Midbrain (tissue), 1 donor: ENCODE data around the gene TPGS2.
"Not testable (repeated sequence)": the region's sequence is repeated elsewhere in the genome, so short reads cannot be mapped to it uniquely, and the experiment has no call there.

Source experiments
- DNase-seq: peaks from one replicate; lab custom pipeline; 2025; lab: John Stamatoyannopoulos, UW

Gene TPGS2

GRCh38 chr18:36821681-36822080, 7.1 kb downstream of the TPGS2 start:
- no peak for DNase-seq

GRCh38 chr18:36819621-36820020, 9.2 kb downstream of the TPGS2 start:
- no peak for DNase-seq

- DNase-seq = no peak
These were observed 10.2 kb downstream of the TPGS2 start for GRCh38 chr18:36818652-36819051.

GRCh38 chr18:36817039-36817438, 11.8 kb downstream of the TPGS2 start:
- DNase-seq = no peak

- DNase-seq = not testable (repeated sequence)
These were observed 12.7 kb downstream of the TPGS2 start for GRCh38 chr18:36816096-36816495.

- DNase-seq = no peak
These were observed 13.8 kb downstream of the TPGS2 start for GRCh38 chr18:36814994-36815393.

- DNase-seq = no peak
These were observed 15.0 kb downstream of the TPGS2 start for GRCh38 chr18:36813824-36814223.

- DNase-seq = no peak
These were observed 15.6 kb downstream of the TPGS2 start for GRCh38 chr18:36813101-36813775.

- DNase-seq = no peak
These were observed 16.1 kb downstream of the TPGS2 start for GRCh38 chr18:36812678-36813077.

GRCh38 chr18:36811955-36812354, 16.8 kb downstream of the TPGS2 start:
- no peak for DNase-seq

GRCh38 chr18:36811430-36811829, 17.4 kb downstream of the TPGS2 start:
- DNase-seq = no peak

GRCh38 chr18:36809590-36810381, 19.0 kb downstream of the TPGS2 start:
- peak; percentile 69 for DNase-seq

- DNase-seq = no peak
These were observed 20.1 kb downstream of the TPGS2 start for GRCh38 chr18:36808681-36809080.

- DNase-seq = no peak
These were observed 23.7 kb downstream of the TPGS2 start for GRCh38 chr18:36805105-36805504.

GRCh38 chr18:36798738-36799473, 29.9 kb downstream of the TPGS2 start:
- no peak for DNase-seq

GRCh38 chr18:36792634-36793283, 36.0 kb downstream of the TPGS2 start:
- no peak for DNase-seq

GRCh38 chr18:36786686-36787085, 42.1 kb downstream of the TPGS2 start:
- no peak for DNase-seq

- no peak for DNase-seq
These were observed 45.0 kb downstream of the TPGS2 start for GRCh38 chr18:36783792-36784191.

GRCh38 chr18:36782710-36783109, 46.1 kb downstream of the TPGS2 start:
- DNase-seq = no peak

GRCh38 chr18:36780748-36781147, 48.1 kb downstream of the TPGS2 start:
- DNase-seq = no peak

GRCh38 chr18:36777566-36777965, 51.2 kb downstream of the TPGS2 start:
- DNase-seq = no peak

- no peak for DNase-seq
These were observed 52.2 kb downstream of the TPGS2 start for GRCh38 chr18:36776650-36777049.
